Skeletal muscle tissue (tissue), 4 donors: ENCODE results near the gene BCL2A1. TPM values are rescaled to one million over a fixed set of nuclear protein-coding genes. Genes with fewer than 3 reads are reported as not detected.
"Not testable (repeated sequence)": the region's sequence is repeated elsewhere in the genome, so short reads cannot be mapped to it uniquely, and the experiment has no call there.

Experiments
- H3K27ac ChIP-seq: one replicate; pipeline ENCODE4 v1.7.0; 2013; ENCODE audit warnings: mild to moderate bottlenecking, low read depth, low read length, inconsistent platforms
- H3K27me3 ChIP-seq, 3 donors: one replicate each; pipeline ENCODE4 v1.7.0; 2013; ENCODE audit warnings: low read length in 3 of 3; ENCODE audit not compliant: control insufficient read depth in 3 of 3, insufficient read depth in 3 of 3
- H3K36me3 ChIP-seq, 3 donors: one replicate each; pipeline ENCODE4 v1.7.0; 2013; ENCODE audit warnings: low read length in 3 of 3; ENCODE audit not compliant: control insufficient read depth in 3 of 3, insufficient read depth in 3 of 3
- H3K4me1 ChIP-seq, 3 donors: one replicate each; pipeline ENCODE4 v1.7.0; 2013; ENCODE audit warnings: low read length in 3 of 3, mild to moderate bottlenecking in 3 of 3; ENCODE audit not compliant: control insufficient read depth in 3 of 3, insufficient read depth in 3 of 3
- H3K4me3 ChIP-seq, 3 donors: one replicate each; pipeline ENCODE4 v1.7.0; 2013; ENCODE audit warnings: low read length in 3 of 3
- H3K9ac ChIP-seq, 3 donors: one replicate each; pipeline ENCODE4 v1.7.0; 2013; ENCODE audit warnings: low read length in 3 of 3, mild to moderate bottlenecking in 3 of 3, moderate library complexity in 2 of 3, low read depth in 1 of 3
- H3K9me3 ChIP-seq, 3 donors: one replicate each; pipeline ENCODE4 v1.7.0; 2013; ENCODE audit warnings: low read length in 3 of 3; ENCODE audit not compliant: control insufficient read depth in 3 of 3
- total RNA-seq: library from RNA; depleted of rRNA; stranded (reverse); fragments of >200 nt; gene quantifications from one replicate; pipeline ENCODE4 v1.2.3, GENCODE V29; 2014
- donor health status: Osteomylitis.

The BCL2A1 gene
- total RNA-seq, 1 donor from 2014 or later: 1.0 TPM

- H3K9ac ChIP-seq, H3K4me1 ChIP-seq, H3K27ac ChIP-seq, H3K27me3 ChIP-seq, H3K4me3 ChIP-seq, H3K9me3 ChIP-seq, H3K36me3 ChIP-seq: not testable (repeated sequence)
Measured at GRCh38 chr15:80011041-80011523, 40.1 kb upstream of the BCL2A1 start.

GRCh38 chr15:80010131-80010673, 39.2 kb upstream of the BCL2A1 start:
- no peaks in the 10 kb centered on the region for H3K9me3 ChIP-seq
- H3K9ac ChIP-seq: no peak overlapping the region
- H3K27ac ChIP-seq: no peak overlapping the region
- H3K4me1 ChIP-seq: no peaks in the 10 kb centered on the region
- no peaks in the 10 kb centered on the region for H3K27me3 ChIP-seq
- no peaks in the 10 kb centered on the region for H3K36me3 ChIP-seq
- no peak overlapping the region for H3K4me3 ChIP-seq

- H3K9me3 ChIP-seq: no peaks in the 10 kb centered on the region
- no peaks in the 10 kb centered on the region for H3K4me1 ChIP-seq
- H3K27ac ChIP-seq: no peak overlapping the region
- H3K9ac ChIP-seq: no peak overlapping the region
- no peak overlapping the region for H3K4me3 ChIP-seq
- no peaks in the 10 kb centered on the region for H3K27me3 ChIP-seq
- H3K36me3 ChIP-seq: no peaks in the 10 kb centered on the region
Measured at GRCh38 chr15:80007532-80007931, 36.5 kb upstream of the BCL2A1 start.

- Histone ChIP-seq H3K9me3 (no peaks in the 10 kb centered on the region), H3K36me3 (no peaks in the 10 kb centered on the region), H3K9ac (no peak overlapping the region), H3K4me3 (no peak overlapping the region), H3K4me1 (no peaks in the 10 kb centered on the region), H3K27me3 (no peaks in the 10 kb centered on the region), H3K27ac (no peak overlapping the region)
Measured at GRCh38 chr15:80006946-80007345, 36.0 kb upstream of the BCL2A1 start.

GRCh38 chr15:80003934-80004472, 33.0 kb upstream of the BCL2A1 start:
- Histone ChIP-seq H3K9me3 (no peaks in the 10 kb centered on the region), H3K27ac (no peak overlapping the region), H3K4me3 (no peak overlapping the region), H3K9ac (no peak overlapping the region), H3K4me1 (no peaks in the 10 kb centered on the region), H3K36me3 (no peaks in the 10 kb centered on the region), H3K27me3 (no peaks in the 10 kb centered on the region)

- Histone ChIP-seq H3K4me3 (no peak overlapping the region), H3K36me3 (no peaks in the 10 kb centered on the region), H3K27me3 (no peaks in the 10 kb centered on the region), H3K27ac (no peak overlapping the region), H3K9me3 (no peaks in the 10 kb centered on the region), H3K4me1 (no peaks in the 10 kb centered on the region), H3K9ac (no peak overlapping the region)
Measured at GRCh38 chr15:80003171-80003570, 32.2 kb upstream of the BCL2A1 start.

- H3K27me3 ChIP-seq: no peaks in the 10 kb centered on the region
- H3K9me3 ChIP-seq: no peaks in the 10 kb centered on the region
- H3K4me1 ChIP-seq: no peaks in the 10 kb centered on the region
- H3K4me3 ChIP-seq: no peak overlapping the region
- H3K9ac ChIP-seq: no peak overlapping the region
- no peaks in the 10 kb centered on the region for H3K36me3 ChIP-seq
- no peak overlapping the region for H3K27ac ChIP-seq
Measured at GRCh38 chr15:80002267-80002666, 31.3 kb upstream of the BCL2A1 start.

GRCh38 chr15:79994615-79995014, 23.6 kb upstream of the BCL2A1 start:
- Histone ChIP-seq H3K4me3 (no peak overlapping the region), H3K9ac (no peak overlapping the region), H3K4me1 (peaks cover 0 to 2% (median 0%) of the 10 kb centered on the region in 3 donors), H3K27me3 (peaks cover 0 to 4% (median 0%) of the 10 kb centered on the region in 3 donors), H3K36me3 (no peaks in the 10 kb centered on the region), H3K9me3 (no peaks in the 10 kb centered on the region), H3K27ac (no peak overlapping the region)

- no peak overlapping the region for H3K4me3 ChIP-seq
- H3K4me1 ChIP-seq: peaks cover 0 to 2% (median 0%) of the 10 kb centered on the region in 3 donors
- H3K9me3 ChIP-seq: no peaks in the 10 kb centered on the region
- H3K36me3 ChIP-seq: no peaks in the 10 kb centered on the region
- H3K9ac ChIP-seq: no peak overlapping the region
- H3K27me3 ChIP-seq: peaks cover 0 to 6% (median 4%) of the 10 kb centered on the region in 3 donors
- no peak overlapping the region for H3K27ac ChIP-seq
Measured at GRCh38 chr15:79991826-79992225, 20.8 kb upstream of the BCL2A1 start.

GRCh38 chr15:79990997-79991334, 20.0 kb upstream of the BCL2A1 start:
- peaks cover 0 to 6% (median 4%) of the 10 kb centered on the region in 3 donors for H3K27me3 ChIP-seq
- H3K4me3 ChIP-seq: no peak overlapping the region
- H3K4me1 ChIP-seq: peaks cover 0 to 2% (median 0%) of the 10 kb centered on the region in 3 donors
- no peaks in the 10 kb centered on the region for H3K36me3 ChIP-seq
- no peak overlapping the region for H3K9ac ChIP-seq
- no peaks in the 10 kb centered on the region for H3K9me3 ChIP-seq
- H3K27ac ChIP-seq: no peak overlapping the region
